Fibroblast of lung (primary cell): Measurements from ENCODE around the gene SLC7A5.
"Not testable (repeated sequence)": the region's sequence is repeated elsewhere in the genome, so short reads cannot be mapped to it uniquely, and the experiment has no call there.

Experiments
- EZH2 ChIP-seq: IDR thresholded peaks from 2 replicates; pipeline ENCODE4 v1.5.1; 2012; ENCODE audit warnings: low read length, control low read depth, mild to moderate bottlenecking; ENCODE audit errors: missing control alignments
- TF ChIP-seq, protein P1 (sequence below), 2 donors: IDR thresholded peaks in 1 of 2; conservative IDR thresholded peaks in 1 of 2; 1 replicate in 1 of 2; 2 replicates in 1 of 2; pipeline ENCODE4 v1.5.1; 2011 to 2012; ENCODE audit warnings: low read length in 2 of 2, control low read depth in 1 of 2, inconsistent platforms in 1 of 2, low read depth in 1 of 2, mild to moderate bottlenecking in 1 of 2

- TF ChIP-seq, protein P1, sequence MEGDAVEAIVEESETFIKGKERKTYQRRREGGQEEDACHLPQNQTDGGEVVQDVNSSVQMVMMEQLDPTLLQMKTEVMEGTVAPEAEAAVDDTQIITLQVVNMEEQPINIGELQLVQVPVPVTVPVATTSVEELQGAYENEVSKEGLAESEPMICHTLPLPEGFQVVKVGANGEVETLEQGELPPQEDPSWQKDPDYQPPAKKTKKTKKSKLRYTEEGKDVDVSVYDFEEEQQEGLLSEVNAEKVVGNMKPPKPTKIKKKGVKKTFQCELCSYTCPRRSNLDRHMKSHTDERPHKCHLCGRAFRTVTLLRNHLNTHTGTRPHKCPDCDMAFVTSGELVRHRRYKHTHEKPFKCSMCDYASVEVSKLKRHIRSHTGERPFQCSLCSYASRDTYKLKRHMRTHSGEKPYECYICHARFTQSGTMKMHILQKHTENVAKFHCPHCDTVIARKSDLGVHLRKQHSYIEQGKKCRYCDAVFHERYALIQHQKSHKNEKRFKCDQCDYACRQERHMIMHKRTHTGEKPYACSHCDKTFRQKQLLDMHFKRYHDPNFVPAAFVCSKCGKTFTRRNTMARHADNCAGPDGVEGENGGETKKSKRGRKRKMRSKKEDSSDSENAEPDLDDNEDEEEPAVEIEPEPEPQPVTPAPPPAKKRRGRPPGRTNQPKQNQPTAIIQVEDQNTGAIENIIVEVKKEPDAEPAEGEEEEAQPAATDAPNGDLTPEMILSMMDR (conservative IDR thresholded peaks at IDR 0.05 in 1 of 2, IDR thresholded peaks at IDR 0.05 in 1 of 2; ENCODE audit: low read depth in 1 of 2, low read length in 2 of 2) = not testable (repeated sequence)
- TF ChIP-seq EZH2 = not testable (repeated sequence)
Measured at GRCh38 chr16:87869061-87869878, at the start of gene SLC7A5.
